Lung (tissue), 12 donors: ENCODE measurements around the gene SLC2A6. TPM values are rescaled to one million over a fixed set of nuclear protein-coding genes. Genes with fewer than 3 reads are reported as not detected.
A peak's percentile ranks its signal among the peaks of the same experiment; 100 is the strongest.

Experiments used
- ATAC-seq: fragments of 200-7000 bp; cut with Tn5 transposase; one replicate; pipeline ENCODE4 v1.9.1; 2020; ENCODE audit warnings: moderate number of reproducible peaks; ENCODE audit not compliant: insufficient read depth, low FRiP score
- DNase-seq, 3 donors: peaks; one replicate each; pipeline ENCODE4 v3.0.0-alpha.2; 2013 to 2017
- H3K27ac ChIP-seq, 2 donors: one replicate each; pipeline ENCODE4 v1.5.1; 2013; ENCODE audit warnings: mild to moderate bottlenecking in 2 of 2, moderate library complexity in 2 of 2, control low read depth in 1 of 2, inconsistent platforms in 1 of 2, low read depth in 1 of 2, low read length in 1 of 2
- H3K27me3 ChIP-seq, 3 donors: one replicate each; pipeline ENCODE4 v1.5.1; 2013; ENCODE audit warnings: low read length in 2 of 3; ENCODE audit not compliant: control insufficient read depth in 3 of 3, insufficient read depth in 3 of 3
- H3K36me3 ChIP-seq, 4 donors: one replicate each; pipeline ENCODE4 v1.5.1; 2013; ENCODE audit warnings: low read length in 4 of 4, mild to moderate bottlenecking in 1 of 4, moderate library complexity in 1 of 4; ENCODE audit not compliant: control insufficient read depth in 4 of 4, insufficient read depth in 4 of 4
- H3K4me1 ChIP-seq, 5 donors: one replicate each; pipeline ENCODE4 v1.5.1; 2013; ENCODE audit warnings: low read length in 5 of 5, mild to moderate bottlenecking in 2 of 5, moderate library complexity in 1 of 5; ENCODE audit not compliant: control insufficient read depth in 5 of 5, insufficient read depth in 5 of 5
- H3K4me3 ChIP-seq: one replicate; pipeline ENCODE4 v1.5.1; 2013; ENCODE audit warnings: mild to moderate bottlenecking, control low read depth, moderate library complexity
- H3K9ac ChIP-seq, 2 donors: one replicate each; pipeline ENCODE4 v1.5.1; 2013; ENCODE audit warnings: low read length in 2 of 2, control low read depth in 1 of 2; ENCODE audit not compliant: insufficient read depth in 1 of 2
- H3K9me3 ChIP-seq, 4 donors: one replicate each; pipeline ENCODE4 v1.5.1; 2013; ENCODE audit warnings: low read length in 3 of 4, mild to moderate bottlenecking in 1 of 4, moderate library complexity in 1 of 4; ENCODE audit not compliant: control insufficient read depth in 4 of 4, insufficient read depth in 3 of 4
- WGBS, 2 donors: extraction: QIAGEN DNeasy Blood & Tissue Kit; methylation state at CpG; one replicate each; pipeline ENCODE4 v1.1.7; 2013; 5-methylcytosine and 5-hydroxymethylcytosine counted together
- polyA plus RNA-seq, 2 donors: library from polyadenylated mRNA; stranded (reverse); fragments of 200-250 nt; gene quantifications; one replicate each; pipeline ENCODE4 v1.2.1, GENCODE V29; 2013
- total RNA-seq, 2 donors: library from RNA; depleted of rRNA in 1 of 2; stranded (reverse); fragments of >200 nt in 1 of 2; gene quantifications; one replicate each; pipeline ENCODE4 v1.2.1, GENCODE V29; 2014 to 2021
- TF ChIP-seq, protein P1 (sequence below): IDR thresholded peaks from 2 replicates; pipeline ENCODE4 v1.5.1; 2012; ENCODE audit warnings: mild to moderate bottlenecking; ENCODE audit errors: control extremely low read depth, extremely low read depth
- donor health status: control.
- donor health status: control.
- donor health status: Bipolar disorder and iron deficiency.
- donor health status: healthy.
- donor health status: DM: yes; HTN: yes; CAD: no.

The SLC2A6 gene
- total and polyA plus RNA-seq, 4 donors: 8.4 to 49.6 (median 18.5) TPM

DNA sequence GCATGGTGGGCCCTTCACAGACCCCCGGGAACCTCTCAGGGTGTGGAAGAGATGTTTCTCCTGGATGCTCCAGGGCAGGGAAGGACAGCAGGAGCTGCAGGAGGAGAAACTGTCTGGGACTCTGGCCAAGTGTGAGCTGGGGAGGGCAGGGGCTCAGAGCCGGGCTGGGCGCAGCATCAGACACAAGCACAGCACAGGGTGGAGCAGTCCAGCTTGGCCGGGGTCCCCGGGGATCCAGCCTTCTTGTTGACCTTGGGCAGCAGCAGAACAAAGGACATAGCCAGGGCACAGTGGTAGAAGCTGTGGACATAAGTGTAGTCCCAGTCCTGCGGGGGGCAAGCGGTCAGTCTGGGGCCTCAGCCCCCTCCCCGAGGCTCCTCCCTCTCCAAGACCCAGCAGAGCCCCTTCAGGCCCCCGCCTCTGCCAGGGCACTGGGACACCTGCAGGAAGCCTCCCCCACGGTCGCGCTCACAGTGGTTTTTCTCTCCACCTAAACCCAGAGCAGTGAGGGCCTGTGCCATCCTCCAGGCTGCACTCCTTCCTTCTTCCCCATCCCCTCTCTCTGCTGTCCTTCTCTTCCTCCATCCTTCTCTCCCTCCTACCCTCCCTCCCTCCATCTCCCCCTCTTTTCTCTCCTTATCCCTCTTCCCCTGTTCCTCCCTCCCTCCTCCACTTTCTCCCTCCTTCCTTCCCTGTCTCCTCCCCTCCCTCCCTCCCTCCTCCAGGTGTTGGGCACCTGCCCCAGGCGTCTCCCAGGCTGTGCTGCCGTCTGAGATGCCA is 35.8 kb upstream of the SLC2A6 start:
- ATAC-seq (no peak), DNase-seq (peak; percentile 91 to 94 (median 92))
- Histone ChIP-seq H3K9ac (no peak overlapping the region), H3K4me1 (peaks cover 3 to 62% (median 16%) of the 10 kb centered on the region in 5 donors), H3K27ac (no peak overlapping the region), H3K4me3 (no peak overlapping the region), H3K9me3 (peaks cover 0 to 3% (median 0%) of the 10 kb centered on the region in 4 donors), H3K36me3 (no peaks in the 10 kb centered on the region), H3K27me3 (no peaks in the 10 kb centered on the region)
- TF ChIP-seq, protein P1, sequence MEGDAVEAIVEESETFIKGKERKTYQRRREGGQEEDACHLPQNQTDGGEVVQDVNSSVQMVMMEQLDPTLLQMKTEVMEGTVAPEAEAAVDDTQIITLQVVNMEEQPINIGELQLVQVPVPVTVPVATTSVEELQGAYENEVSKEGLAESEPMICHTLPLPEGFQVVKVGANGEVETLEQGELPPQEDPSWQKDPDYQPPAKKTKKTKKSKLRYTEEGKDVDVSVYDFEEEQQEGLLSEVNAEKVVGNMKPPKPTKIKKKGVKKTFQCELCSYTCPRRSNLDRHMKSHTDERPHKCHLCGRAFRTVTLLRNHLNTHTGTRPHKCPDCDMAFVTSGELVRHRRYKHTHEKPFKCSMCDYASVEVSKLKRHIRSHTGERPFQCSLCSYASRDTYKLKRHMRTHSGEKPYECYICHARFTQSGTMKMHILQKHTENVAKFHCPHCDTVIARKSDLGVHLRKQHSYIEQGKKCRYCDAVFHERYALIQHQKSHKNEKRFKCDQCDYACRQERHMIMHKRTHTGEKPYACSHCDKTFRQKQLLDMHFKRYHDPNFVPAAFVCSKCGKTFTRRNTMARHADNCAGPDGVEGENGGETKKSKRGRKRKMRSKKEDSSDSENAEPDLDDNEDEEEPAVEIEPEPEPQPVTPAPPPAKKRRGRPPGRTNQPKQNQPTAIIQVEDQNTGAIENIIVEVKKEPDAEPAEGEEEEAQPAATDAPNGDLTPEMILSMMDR: no peak
- 47 to 66% methylated on average over 14 of the region's 14 CpGs for WGBS, 2 donors

DNA sequence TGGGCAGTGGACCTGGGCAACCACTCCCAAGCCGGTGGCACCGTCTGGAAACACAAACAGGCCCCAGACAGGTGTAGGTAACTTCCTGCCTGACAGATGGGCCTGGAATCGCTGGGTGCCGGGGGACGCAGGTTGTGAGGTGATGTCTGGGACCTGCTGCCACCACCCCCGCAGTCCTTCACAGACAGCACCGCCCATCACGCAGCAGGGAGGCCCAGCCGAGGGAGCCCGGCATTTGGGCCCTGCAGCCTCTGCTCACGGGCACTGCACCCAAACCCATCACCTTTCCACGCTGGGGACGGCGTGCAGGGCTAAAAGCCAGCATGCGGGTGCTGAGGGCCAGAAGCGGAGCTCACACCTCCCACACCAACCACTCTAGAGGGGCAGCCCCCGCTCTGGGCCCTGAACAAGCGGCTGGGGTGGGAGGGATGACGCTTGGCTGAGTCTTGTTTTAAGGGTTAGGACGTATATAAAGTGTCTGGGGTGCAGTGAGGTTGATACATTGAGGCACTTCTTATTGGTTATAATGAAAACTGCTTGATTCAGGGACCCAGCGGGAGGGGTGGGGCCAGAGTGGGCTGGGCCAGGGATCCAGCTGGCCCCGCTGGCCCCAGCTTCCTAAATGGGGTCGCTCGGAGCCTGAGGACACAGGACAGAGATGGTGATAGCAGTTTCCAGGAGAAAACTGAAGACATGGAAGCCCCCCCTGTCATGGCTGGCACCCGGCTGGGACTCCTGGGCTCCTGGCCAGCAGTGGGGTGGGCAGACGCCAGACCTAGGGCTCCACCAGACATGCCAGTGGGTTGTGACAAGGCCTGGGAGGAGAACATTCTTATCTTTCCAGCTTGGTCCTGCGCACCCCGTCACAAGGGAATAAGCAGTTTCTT is 34.6 kb upstream of the SLC2A6 start:
- no peak overlapping the region for H3K27ac ChIP-seq
- no peak overlapping the region for H3K9ac ChIP-seq
- H3K9me3 ChIP-seq: peaks cover 0 to 3% (median 0%) of the 10 kb centered on the region in 4 donors
- no peaks in the 10 kb centered on the region for H3K36me3 ChIP-seq
- no peak overlapping the region for H3K4me3 ChIP-seq
- peak; percentile 68 to 77 (median 68) for DNase-seq
- TF ChIP-seq, protein P1: no peak
- no peaks in the 10 kb centered on the region for H3K27me3 ChIP-seq
- WGBS, 2 donors: 78 to 86% methylated on average over 28 of the region's 28 CpGs
- no peak for ATAC-seq
- peaks cover 3 to 60% (median 11%) of the 10 kb centered on the region in 5 donors for H3K4me1 ChIP-seq

DNA sequence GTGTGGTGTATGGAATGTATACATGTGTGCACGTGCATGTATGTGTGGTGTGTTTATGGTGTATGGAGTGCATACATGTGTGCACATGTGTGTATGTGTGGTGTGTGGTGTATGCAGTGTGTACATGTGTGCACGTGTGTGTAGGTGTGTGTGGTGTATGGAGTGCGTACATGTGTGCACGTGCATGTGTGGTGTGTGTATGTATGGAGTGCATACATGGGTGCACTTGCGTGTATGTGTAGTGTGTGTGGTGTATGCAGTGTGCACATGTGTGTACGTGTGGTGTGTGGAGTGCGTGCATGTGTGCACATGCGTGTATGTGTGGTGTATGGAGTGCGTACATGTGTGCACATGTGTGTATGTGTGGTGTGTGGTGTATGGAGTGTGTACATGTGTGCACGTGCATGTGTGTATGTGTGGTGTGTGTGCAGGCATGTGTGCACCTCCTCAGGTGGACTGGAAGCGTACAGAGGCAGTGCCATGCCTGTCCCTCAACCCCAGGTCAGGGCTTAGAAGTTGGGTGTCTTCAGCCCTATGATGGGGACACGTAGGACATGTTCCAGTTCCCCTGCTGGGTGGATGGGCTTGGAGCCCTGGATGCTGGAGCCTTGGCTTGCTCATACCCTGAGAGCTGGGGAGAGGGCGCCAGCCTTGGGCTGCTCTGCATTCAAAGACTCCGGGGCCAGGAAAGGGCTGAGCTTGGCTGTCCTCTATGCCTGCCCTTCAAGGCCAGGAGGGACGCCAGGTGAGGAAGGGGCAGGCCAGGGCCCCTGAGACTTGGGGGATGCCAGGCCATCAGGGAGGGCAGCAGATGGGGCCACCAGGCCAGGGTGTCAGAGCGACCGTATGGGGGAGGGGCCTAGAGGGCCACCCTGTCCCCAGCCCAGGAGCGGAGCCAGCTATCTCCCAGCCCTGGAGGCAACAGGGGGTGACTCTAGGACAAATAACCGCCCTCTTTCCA is 33.6 kb upstream of the SLC2A6 start:
- no peak overlapping the region for H3K4me3 ChIP-seq
- H3K36me3 ChIP-seq: no peaks in the 10 kb centered on the region
- H3K27me3 ChIP-seq: no peaks in the 10 kb centered on the region
- no peak overlapping the region for H3K9ac ChIP-seq
- DNase-seq: no peak
- 92 to 94% methylated on average over 19 of the region's 19 CpGs for WGBS, 2 donors
- H3K27ac ChIP-seq: no peak overlapping the region
- TF ChIP-seq, protein P1: no peak
- peaks cover 0 to 3% (median 0%) of the 10 kb centered on the region in 4 donors for H3K9me3 ChIP-seq
- H3K4me1 ChIP-seq: peaks cover 3 to 52% (median 11%) of the 10 kb centered on the region in 5 donors
- ATAC-seq: no peak
